Astrocyte (in vitro differentiated cells and primary cell): Measurements from ENCODE around the gene PHLPP2. TPM values are rescaled to one million over a fixed set of nuclear protein-coding genes. Genes with fewer than 3 reads are reported as not detected.

Source experiments
- DNase-seq: peaks from one replicate; pipeline ENCODE4 v3.0.0-alpha.2; 2010; ENCODE audit warnings: low read depth
- FAIRE-seq: peaks from 2 replicates; lab custom pipeline; 2011; peaks lifted over from hg19 to GRCh38; lab: Jason Lieb, UNC
- H2AFZ ChIP-seq: 2 replicates; pipeline ENCODE4 v1.6.0; 2012; ENCODE audit warnings: low read depth, low read length, inconsistent platforms
- H3K27ac ChIP-seq: 2 replicates; pipeline ENCODE4 v1.5.1; 2011; ENCODE audit warnings: low read depth, low read length, inconsistent platforms
- H3K27me3 ChIP-seq: 2 replicates; pipeline ENCODE4 v1.6.0; 2011; ENCODE audit warnings: low read length, inconsistent platforms; ENCODE audit not compliant: insufficient read depth
- H3K36me3 ChIP-seq: 2 replicates; pipeline ENCODE4 v1.5.1; 2011; ENCODE audit warnings: low read length, inconsistent platforms; ENCODE audit not compliant: insufficient read depth
- H3K4me1 ChIP-seq: 2 replicates; pipeline ENCODE4 v1.5.1; 2011; ENCODE audit warnings: low read length, inconsistent platforms; ENCODE audit not compliant: insufficient read depth
- H3K4me2 ChIP-seq: 2 replicates; pipeline ENCODE4 v1.6.0; 2012; ENCODE audit warnings: low read length, inconsistent platforms
- H3K4me3 ChIP-seq: 2 replicates; pipeline ENCODE4 v1.5.1; 2011; ENCODE audit warnings: low read depth, mild to moderate bottlenecking, low read length, inconsistent platforms; ENCODE audit not compliant: insufficient read depth
- H3K79me2 ChIP-seq: 2 replicates; pipeline ENCODE4 v1.6.0; 2012; ENCODE audit warnings: mild to moderate bottlenecking, low read length, inconsistent platforms; ENCODE audit not compliant: insufficient read depth
- H3K9ac ChIP-seq: 2 replicates; pipeline ENCODE4 v1.6.0; 2012; ENCODE audit warnings: mild to moderate bottlenecking, low read length, inconsistent platforms
- H3K9me3 ChIP-seq: 2 replicates; pipeline ENCODE4 v1.5.1; 2012; ENCODE audit warnings: low read depth, mild to moderate bottlenecking, low read length, inconsistent platforms; ENCODE audit not compliant: insufficient read depth
- H4K20me1 ChIP-seq: 2 replicates; pipeline ENCODE4 v1.6.0; 2012; ENCODE audit warnings: low read length, inconsistent platforms; ENCODE audit not compliant: insufficient read depth
- H3K27ac Mint-ChIP-seq: one replicate; pipeline ENCODE4 v1.8.0; 2021; ENCODE audit warnings: mild to moderate bottlenecking, mixed read lengths; ENCODE audit not compliant: unreplicated experiment
- H3K27me3 Mint-ChIP-seq: one replicate; pipeline ENCODE4 v1.8.0; 2021; ENCODE audit warnings: low read depth, mixed read lengths; ENCODE audit not compliant: unreplicated experiment
- H3K36me3 Mint-ChIP-seq: one replicate; pipeline ENCODE4 v1.8.0; 2021; ENCODE audit warnings: low read depth, mixed read lengths; ENCODE audit not compliant: unreplicated experiment
- H3K4me1 Mint-ChIP-seq: one replicate; pipeline ENCODE4 v1.8.0; 2021; ENCODE audit warnings: low read depth, mixed read lengths; ENCODE audit not compliant: unreplicated experiment
- H3K4me3 Mint-ChIP-seq: one replicate; pipeline ENCODE4 v1.8.0; 2021; ENCODE audit warnings: mild to moderate bottlenecking, moderate library complexity, mixed read lengths; ENCODE audit not compliant: unreplicated experiment
- H3K9me3 Mint-ChIP-seq: one replicate; pipeline ENCODE4 v1.8.0; 2021; ENCODE audit warnings: mild to moderate bottlenecking, mixed read lengths; ENCODE audit not compliant: unreplicated experiment
- EZH2 ChIP-seq: IDR thresholded peaks from 2 replicates; pipeline ENCODE4 v1.6.1; 2012; ENCODE audit warnings: mild to moderate bottlenecking, low read length, inconsistent platforms; ENCODE audit not compliant: insufficient read depth
- total RNA-seq: library from RNA; stranded (reverse); gene quantifications from 2 replicates; pipeline ENCODE4 v1.2.1, GENCODE V29; 2021
- TF ChIP-seq, protein P1 (sequence below): IDR thresholded peaks from 2 replicates; pipeline ENCODE4 v1.5.1; 2011; ENCODE audit warnings: low read depth, mild to moderate bottlenecking, inconsistent platforms, low read length, moderate library complexity; ENCODE audit not compliant: insufficient read depth

The PHLPP2 gene
- total RNA-seq, 1 donor from 2014 or later: 5.4 TPM

DNA sequence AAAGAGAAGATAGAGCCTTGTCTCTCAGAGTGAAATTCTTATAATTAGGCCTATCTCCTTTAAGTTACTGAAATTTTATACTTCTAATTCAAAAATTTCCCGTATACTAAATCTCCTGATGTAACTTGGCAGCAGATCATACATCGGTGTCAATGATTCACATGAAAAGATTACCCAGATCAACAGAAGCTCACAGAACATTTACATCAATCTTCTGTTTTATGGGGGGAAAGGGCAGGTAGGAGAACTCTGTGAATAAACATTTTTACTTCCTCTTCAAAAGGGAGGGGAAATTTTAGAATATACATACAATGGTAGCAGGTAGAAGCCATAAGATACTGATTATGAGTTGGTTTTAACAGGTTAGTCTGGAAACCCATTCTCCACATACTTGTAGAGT, 43.1 kb downstream of the PHLPP2 start:
- FAIRE-seq: no peak
- no peak overlapping the region for H3K4me2 ChIP-seq
- H3K36me3 ChIP-seq: peaks cover 24% of the 10 kb centered on the region
- TF ChIP-seq, protein P1, sequence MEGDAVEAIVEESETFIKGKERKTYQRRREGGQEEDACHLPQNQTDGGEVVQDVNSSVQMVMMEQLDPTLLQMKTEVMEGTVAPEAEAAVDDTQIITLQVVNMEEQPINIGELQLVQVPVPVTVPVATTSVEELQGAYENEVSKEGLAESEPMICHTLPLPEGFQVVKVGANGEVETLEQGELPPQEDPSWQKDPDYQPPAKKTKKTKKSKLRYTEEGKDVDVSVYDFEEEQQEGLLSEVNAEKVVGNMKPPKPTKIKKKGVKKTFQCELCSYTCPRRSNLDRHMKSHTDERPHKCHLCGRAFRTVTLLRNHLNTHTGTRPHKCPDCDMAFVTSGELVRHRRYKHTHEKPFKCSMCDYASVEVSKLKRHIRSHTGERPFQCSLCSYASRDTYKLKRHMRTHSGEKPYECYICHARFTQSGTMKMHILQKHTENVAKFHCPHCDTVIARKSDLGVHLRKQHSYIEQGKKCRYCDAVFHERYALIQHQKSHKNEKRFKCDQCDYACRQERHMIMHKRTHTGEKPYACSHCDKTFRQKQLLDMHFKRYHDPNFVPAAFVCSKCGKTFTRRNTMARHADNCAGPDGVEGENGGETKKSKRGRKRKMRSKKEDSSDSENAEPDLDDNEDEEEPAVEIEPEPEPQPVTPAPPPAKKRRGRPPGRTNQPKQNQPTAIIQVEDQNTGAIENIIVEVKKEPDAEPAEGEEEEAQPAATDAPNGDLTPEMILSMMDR: no peak
- TF ChIP-seq EZH2: no peak
- H3K4me3 Mint-ChIP-seq: no peak overlapping the region
- peaks cover 5% of the 10 kb centered on the region for H3K4me1 Mint-ChIP-seq
- no peaks in the 10 kb centered on the region for H3K9me3 Mint-ChIP-seq
- no peaks in the 10 kb centered on the region for H4K20me1 ChIP-seq
- no peak overlapping the region for H3K27ac ChIP-seq
- H3K4me3 ChIP-seq: no peak overlapping the region
- no peaks in the 10 kb centered on the region for H3K27me3 Mint-ChIP-seq
- H3K27ac Mint-ChIP-seq: no peak overlapping the region
- H3K4me1 ChIP-seq: no peaks in the 10 kb centered on the region
- no peaks in the 10 kb centered on the region for H3K27me3 ChIP-seq
- no peak overlapping the region for H3K9ac ChIP-seq
- H3K79me2 ChIP-seq: no peaks in the 10 kb centered on the region
- no peak for DNase-seq
- no peaks in the 10 kb centered on the region for H3K9me3 ChIP-seq
- H3K36me3 Mint-ChIP-seq: peaks cover 12% of the 10 kb centered on the region
- no peak overlapping the region for H2AFZ ChIP-seq

DNA sequence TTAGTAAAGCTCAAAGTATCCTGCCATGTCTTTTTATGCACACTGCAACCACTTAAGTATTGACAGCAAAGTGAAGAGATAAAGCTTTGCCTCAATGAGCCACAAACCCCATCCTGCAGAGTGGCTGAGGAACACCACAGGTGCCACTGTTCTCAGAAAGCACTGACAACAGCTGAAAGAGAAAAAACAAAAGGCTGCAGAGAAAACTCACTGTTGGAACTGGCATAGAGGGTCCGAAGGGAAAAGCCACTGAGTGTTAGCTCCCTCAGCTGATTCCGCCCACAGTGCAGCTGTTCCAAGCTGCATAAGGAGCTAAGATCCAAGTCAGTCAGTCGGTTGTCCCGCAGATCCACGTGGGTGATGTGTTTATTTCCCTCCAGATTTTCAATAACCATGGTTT, 48.3 kb downstream of the PHLPP2 start:
- Histone ChIP-seq H3K36me3 (peaks cover 23% of the 10 kb centered on the region), H3K4me2 (no peak overlapping the region), H3K79me2 (no peaks in the 10 kb centered on the region), H3K9ac (no peak overlapping the region), H3K4me1 (no peaks in the 10 kb centered on the region), H3K27ac (no peak overlapping the region), H3K27me3 (no peaks in the 10 kb centered on the region), H3K9me3 (no peaks in the 10 kb centered on the region), H3K4me3 (no peak overlapping the region), H4K20me1 (no peaks in the 10 kb centered on the region), H2AFZ (no peak overlapping the region)
- H3K9me3 Mint-ChIP-seq: no peaks in the 10 kb centered on the region
- peaks cover 5% of the 10 kb centered on the region for H3K4me1 Mint-ChIP-seq
- H3K4me3 Mint-ChIP-seq: no peak overlapping the region
- H3K36me3 Mint-ChIP-seq: peaks cover 17% of the 10 kb centered on the region
- no peak for TF ChIP-seq EZH2
- TF ChIP-seq, protein P1: no peak
- no peaks in the 10 kb centered on the region for H3K27me3 Mint-ChIP-seq
- no peak for DNase-seq
- H3K27ac Mint-ChIP-seq: no peak overlapping the region
- FAIRE-seq: no peak

GRCh38 chr16:71675380-71675779, 49.1 kb downstream of the PHLPP2 start:
- peaks cover 23% of the 10 kb centered on the region for H3K36me3 ChIP-seq
- DNase-seq: no peak
- TF ChIP-seq EZH2: no peak
- TF ChIP-seq, protein P1: no peak

More at GRCh38 chr16:71675380-71675779, 49.1 kb downstream of the PHLPP2 start:
- Mint-ChIP-seq H3K4me1 (peaks cover 5% of the 10 kb centered on the region), H3K27me3 (no peaks in the 10 kb centered on the region), H3K36me3 (peaks cover 15% of the 10 kb centered on the region), H3K9me3 (no peaks in the 10 kb centered on the region), H3K4me3 (no peak overlapping the region), H3K27ac (no peak overlapping the region)
- Histone ChIP-seq H3K27me3 (no peaks in the 10 kb centered on the region), H3K9ac (no peak overlapping the region), H3K4me3 (no peak overlapping the region), H3K4me1 (no peaks in the 10 kb centered on the region), H3K79me2 (no peaks in the 10 kb centered on the region), H3K27ac (no peak overlapping the region), H4K20me1 (no peaks in the 10 kb centered on the region), H3K9me3 (no peaks in the 10 kb centered on the region), H2AFZ (no peak overlapping the region), H3K4me2 (no peak overlapping the region)
- FAIRE-seq: no peak
